Measurements from ENCODE around the gene EML1.

GRCh38 chr14:99916091-99916383 is 122.8 kb downstream of the EML1 start:
- no peak for TF ChIP-seq CTCF (IDR thresholded peaks at IDR 0.05)
- TF ChIP-seq POLR2A (IDR thresholded peaks at IDR 0.05): no peak
- no peak for TF ChIP-seq POLR2AphosphoS5 (IDR thresholded peaks at IDR 0.05)
- TF ChIP-seq EP300 (IDR thresholded peaks at IDR 0.05): no peak
